ENCODE results near the gene TNFRSF8. TPM values are rescaled to one million over a fixed set of nuclear protein-coding genes. Genes with fewer than 3 reads are reported as not detected.
A peak's percentile ranks its signal among the peaks of the same experiment; 100 is the strongest.

The TNFRSF8 gene
- total RNA-seq, 1 experiment from 2014 or later = 2.9 TPM

DNA sequence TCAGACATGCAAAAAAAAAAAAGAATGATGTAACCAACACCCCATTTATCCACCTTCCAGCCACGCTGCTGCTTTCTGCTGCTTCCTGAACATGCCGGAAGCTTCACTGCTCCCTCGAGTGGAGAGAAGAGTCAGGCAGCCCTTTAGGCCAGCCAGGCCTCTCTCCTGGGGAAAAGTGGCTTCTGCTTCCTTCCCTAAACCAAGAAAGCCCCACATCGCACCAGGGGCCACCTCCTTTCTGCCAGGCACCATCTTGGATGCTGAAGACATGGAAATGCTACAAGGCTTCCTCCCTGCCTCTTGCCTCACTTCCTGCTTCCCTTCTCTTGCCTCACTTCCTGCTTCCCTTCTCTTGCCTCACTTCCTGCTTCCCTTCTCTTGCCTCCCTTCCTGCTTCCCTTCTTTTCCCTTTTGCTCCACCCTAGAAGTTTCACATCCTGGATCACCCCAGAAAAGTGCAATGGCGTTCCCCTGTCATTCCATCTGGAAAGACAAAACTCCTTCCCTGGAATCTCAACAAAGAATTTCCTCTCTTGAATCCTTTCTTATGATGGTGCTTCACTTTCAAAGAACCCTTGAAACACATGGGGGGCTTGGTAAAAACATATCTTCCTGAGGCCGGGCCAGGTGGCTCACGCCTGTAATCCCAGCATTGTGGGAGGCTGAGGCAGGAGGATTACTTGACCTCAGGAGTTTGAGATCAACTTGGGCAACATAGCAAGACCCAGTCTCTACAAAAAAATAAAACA is 18.7 kb downstream of the TNFRSF8 start:
- Histone ChIP-seq H4K20me1 (ENCODE audit: control insufficient read depth, insufficient read depth, insufficient read length) (no peaks in the 10 kb centered on the region), H3K23me2 (ENCODE audit: insufficient read length, low read depth, low read length, poor library complexity, severe bottlenecking) (peaks cover 6% of the 10 kb centered on the region), H4K5ac (ENCODE audit: insufficient read length, low read depth, low read length) (no peak overlapping the region), H3K56ac (ENCODE audit: insufficient read length, low read depth, low read length) (no peak overlapping the region), H3K9ac (ENCODE audit: extremely low read depth, insufficient read length, low read length) (no peak overlapping the region), H2BK15ac (ENCODE audit: low read depth, low read length) (no peak overlapping the region), H3K4me1 (ENCODE audit: insufficient read depth, low read length) (0 out of 2 replicates have a peak, but pooled peaks cover 2% of the 10 kb centered on the region), H3K4me2 (ENCODE audit: insufficient read depth, insufficient read length, low read length) (no peak overlapping the region), H2AFZ (ENCODE audit: low read length) (no peak overlapping the region), H2BK5ac (ENCODE audit: insufficient read length, low read length) (no peak overlapping the region), H3K9me3 (ENCODE audit: control insufficient read depth, low read depth, low read length) (no peaks in the 10 kb centered on the region), H2BK12ac (ENCODE audit: insufficient read length, low read depth, low read length) (no peak overlapping the region), H3K4ac (ENCODE audit: low read depth, low read length) (no peak overlapping the region), H2BK120ac (ENCODE audit: low read depth, low read length, poor library complexity, severe bottlenecking) (no peak overlapping the region), H3K18ac (ENCODE audit: insufficient read length, low read depth, low read length) (no peak overlapping the region), H3K27me3 (ENCODE audit: insufficient read depth, low read length) (no peaks in the 10 kb centered on the region), H3T11ph (ENCODE audit: low read length) (no peak overlapping the region), H3K23ac (ENCODE audit: insufficient read length, low read depth, low read length) (no peak overlapping the region), H3K79me2 (ENCODE audit: insufficient read depth, low read length) (no peaks in the 10 kb centered on the region), H2AK5ac (ENCODE audit: insufficient read length, low read length) (no peak overlapping the region), H2BK20ac (ENCODE audit: low read depth, low read length, poor library complexity, severe bottlenecking) (no peak overlapping the region), H3K79me1 (ENCODE audit: insufficient read depth, low read depth, low read length, poor library complexity, severe bottlenecking) (no peaks in the 10 kb centered on the region), H4K8ac (replicated peaks; ENCODE audit: insufficient read length, low read depth, low read length) (no peak overlapping the region), H3K14ac (ENCODE audit: insufficient read depth, low read length) (no peak overlapping the region), H3K27ac (ENCODE audit: insufficient read length, low read depth, low read length) (no peak overlapping the region), H4K91ac (ENCODE audit: insufficient read length, low read depth, low read length) (no peak overlapping the region)
- H3K4me1 Mint-ChIP-seq = peaks cover 19 to 27% of the 10 kb centered on the region in 2 experiments
- H3K27me3 Mint-ChIP-seq (ENCODE audit: low read depth) = peaks cover 13% of the 10 kb centered on the region
- WGBS (ENCODE audit: extremely low coverage, insufficient read length, low lambda C conversion rate) = no CpG with 5 or more reads among the region's 7 CpGs
- peaks cover 8 to 20% (median 11%) of the 10 kb centered on the region in 3 experiments for H3K36me3 Mint-ChIP-seq (ENCODE audit: insufficient read depth in 1 of 3, low read depth in 3 of 3)
- TF ChIP-seq, protein P1, sequence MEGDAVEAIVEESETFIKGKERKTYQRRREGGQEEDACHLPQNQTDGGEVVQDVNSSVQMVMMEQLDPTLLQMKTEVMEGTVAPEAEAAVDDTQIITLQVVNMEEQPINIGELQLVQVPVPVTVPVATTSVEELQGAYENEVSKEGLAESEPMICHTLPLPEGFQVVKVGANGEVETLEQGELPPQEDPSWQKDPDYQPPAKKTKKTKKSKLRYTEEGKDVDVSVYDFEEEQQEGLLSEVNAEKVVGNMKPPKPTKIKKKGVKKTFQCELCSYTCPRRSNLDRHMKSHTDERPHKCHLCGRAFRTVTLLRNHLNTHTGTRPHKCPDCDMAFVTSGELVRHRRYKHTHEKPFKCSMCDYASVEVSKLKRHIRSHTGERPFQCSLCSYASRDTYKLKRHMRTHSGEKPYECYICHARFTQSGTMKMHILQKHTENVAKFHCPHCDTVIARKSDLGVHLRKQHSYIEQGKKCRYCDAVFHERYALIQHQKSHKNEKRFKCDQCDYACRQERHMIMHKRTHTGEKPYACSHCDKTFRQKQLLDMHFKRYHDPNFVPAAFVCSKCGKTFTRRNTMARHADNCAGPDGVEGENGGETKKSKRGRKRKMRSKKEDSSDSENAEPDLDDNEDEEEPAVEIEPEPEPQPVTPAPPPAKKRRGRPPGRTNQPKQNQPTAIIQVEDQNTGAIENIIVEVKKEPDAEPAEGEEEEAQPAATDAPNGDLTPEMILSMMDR (conservative IDR thresholded peaks at IDR 0.05) = no peak
- H3K4me3 Mint-ChIP-seq = no peak overlapping the region
- DNase-seq = no peak
- H3K27ac Mint-ChIP-seq = peak overlapping the region in 1 of 3 experiments; percentile 36; a peak in 1 of 7 replicates
- peaks cover 6% of the 10 kb centered on the region in 2 experiments for H3K9me3 Mint-ChIP-seq
